HEK293 (cell line): ENCODE data around the gene NUP160.

ENCODE experiments used
- CTCF ChIA-PET: fragments of 350-600 bp; formaldehyde crosslinking; extraction: SDS; loops from one replicate; lab custom pipeline; 2021; ENCODE audit warnings: antibody characterized with exemption; lab: Yijun Ruan, JAX
- POLR2A ChIA-PET: fragments of 300-600 bp; formaldehyde crosslinking; extraction: SDS; loops from one replicate; lab custom pipeline; 2020; ENCODE audit warnings: antibody characterized with exemption, inconsistent platforms; lab: Yijun Ruan, JAX
- H3K27ac ChIP-seq: fragments of 200-500 bp; sonication (Bioruptor generic); 2 replicates; pipeline ENCODE4 v1.5.1; 2014; ENCODE audit warnings: low read depth, low read length, control low read depth, inconsistent platforms; ENCODE audit errors: extremely low read depth
- H3K36me3 ChIP-seq, 2 experiments: fragments of 200-500 bp in 1 of 2; sonication (Bioruptor generic) in 1 of 2; 1 replicate in 1 of 2; 2 replicates in 1 of 2; pipeline ENCODE4 v1.5.1; 2014 to 2017; ENCODE audit warnings: inconsistent platforms in 2 of 2, low read length in 2 of 2; ENCODE audit not compliant: control insufficient read depth in 2 of 2, insufficient read depth in 1 of 2
- H3K4me1 ChIP-seq: fragments of 200-500 bp; sonication (Bioruptor generic); 2 replicates; pipeline ENCODE4 v1.5.1; 2014; ENCODE audit warnings: mild to moderate bottlenecking, low read length, inconsistent platforms; ENCODE audit not compliant: control insufficient read depth, insufficient read depth
- H3K4me3 ChIP-seq: 2 replicates; pipeline ENCODE4 v1.5.1; 2011; ENCODE audit warnings: low read depth, mild to moderate bottlenecking, control low read depth, low read length, moderate library complexity
- H3K9me3 ChIP-seq: fragments of 200-500 bp; sonication (Bioruptor generic); 2 replicates; pipeline ENCODE4 v1.5.1; 2014; ENCODE audit warnings: low read depth, low read length, inconsistent platforms; ENCODE audit not compliant: control insufficient read depth, insufficient read depth
- KLF10 ChIP-seq: fragments of 450-650 bp; IDR thresholded peaks from 2 replicates; pipeline ENCODE4 v1.5.1; 2018; ENCODE audit warnings: missing biosample characterization, mild to moderate bottlenecking, missing genetic modification characterization
- KLF8 ChIP-seq: fragments of 450-650 bp; formaldehyde crosslinking; IDR thresholded peaks from 2 replicates; pipeline ENCODE4 v1.5.1; 2016; ENCODE audit warnings: missing biosample characterization, missing genetic modification characterization
- KLF9 ChIP-seq: fragments of 450-650 bp; formaldehyde crosslinking; IDR thresholded peaks from 2 replicates; pipeline ENCODE4 v1.5.1; 2016; ENCODE audit warnings: missing biosample characterization, missing genetic modification characterization, low read depth
- SALL2 ChIP-seq: fragments of 450-650 bp; formaldehyde crosslinking; IDR thresholded peaks from 2 replicates; pipeline ENCODE4 v1.5.0; 2017; ENCODE audit warnings: missing biosample characterization, mild to moderate bottlenecking, missing genetic modification characterization, borderline replicate concordance
- SCRT2 ChIP-seq: fragments of 450-650 bp; formaldehyde crosslinking; IDR thresholded peaks from 2 replicates; pipeline ENCODE4 v1.5.1; 2016; ENCODE audit warnings: missing biosample characterization, missing genetic modification characterization
- SP3 ChIP-seq: fragments of 450-650 bp; formaldehyde crosslinking; IDR thresholded peaks from 2 replicates; pipeline ENCODE4 v1.5.1; 2016; ENCODE audit warnings: missing biosample characterization, missing genetic modification characterization
- SP7 ChIP-seq: fragments of 450-650 bp; formaldehyde crosslinking; IDR thresholded peaks from 2 replicates; pipeline ENCODE4 v1.5.1; 2016; ENCODE audit warnings: missing biosample characterization, missing genetic modification characterization
- ZBTB48 ChIP-seq: fragments of 450-650 bp; formaldehyde crosslinking; IDR thresholded peaks from 2 replicates; pipeline ENCODE4 v1.5.1; 2016; ENCODE audit warnings: missing biosample characterization, missing genetic modification characterization
- ZBTB8A ChIP-seq: fragments of 450-650 bp; formaldehyde crosslinking; IDR thresholded peaks from 2 replicates; pipeline ENCODE4 v1.5.1; 2016; ENCODE audit warnings: missing biosample characterization, missing genetic modification characterization
- ZEB2 ChIP-seq: fragments of 450-650 bp; formaldehyde crosslinking; IDR thresholded peaks from 2 replicates; pipeline ENCODE4 v1.5.1; 2016; ENCODE audit warnings: missing biosample characterization, missing genetic modification characterization
- ZFHX2 ChIP-seq: fragments of 450-650 bp; formaldehyde crosslinking; conservative IDR thresholded peaks from 2 replicates; pipeline ENCODE4 v1.5.1; 2016; ENCODE audit warnings: missing biosample characterization, missing genetic modification characterization
- ZNF10 ChIP-seq: fragments of 450-650 bp; formaldehyde crosslinking; IDR thresholded peaks from 2 replicates; pipeline ENCODE4 v1.5.1; 2017; ENCODE audit warnings: missing biosample characterization, missing genetic modification characterization
- ZNF133 ChIP-seq: fragments of 450-650 bp; formaldehyde crosslinking; IDR thresholded peaks from 2 replicates; pipeline ENCODE4 v1.5.1; 2016; ENCODE audit warnings: missing biosample characterization, missing genetic modification characterization
- ZNF16 ChIP-seq: fragments of 450-650 bp; formaldehyde crosslinking; IDR thresholded peaks from 2 replicates; pipeline ENCODE4 v1.5.1; 2016; ENCODE audit warnings: low read depth, missing biosample characterization, missing genetic modification characterization
- ZNF2 ChIP-seq: fragments of 450-650 bp; formaldehyde crosslinking; IDR thresholded peaks from 2 replicates; pipeline ENCODE4 v1.5.1; 2016; ENCODE audit warnings: missing biosample characterization, missing genetic modification characterization
- ZNF354C ChIP-seq: fragments of 450-650 bp; formaldehyde crosslinking; IDR thresholded peaks from 2 replicates; pipeline ENCODE4 v1.5.1; 2016; ENCODE audit warnings: missing biosample characterization, missing genetic modification characterization, low read depth, borderline replicate concordance
- ZNF501 ChIP-seq: fragments of 450-650 bp; formaldehyde crosslinking; IDR thresholded peaks from 2 replicates; pipeline ENCODE4 v1.5.1; 2016; ENCODE audit warnings: missing biosample characterization, missing genetic modification characterization
- ZNF514 ChIP-seq: fragments of 450-650 bp; formaldehyde crosslinking; IDR thresholded peaks from 2 replicates; pipeline ENCODE4 v1.5.1; 2016; ENCODE audit warnings: missing biosample characterization, missing genetic modification characterization
- ZNF585B ChIP-seq: fragments of 450-650 bp; formaldehyde crosslinking; IDR thresholded peaks from 2 replicates; pipeline ENCODE4 v1.5.1; 2016; ENCODE audit warnings: missing biosample characterization, missing genetic modification characterization
- ZNF629 ChIP-seq: fragments of 450-650 bp; formaldehyde crosslinking; IDR thresholded peaks from 2 replicates; pipeline ENCODE4 v1.5.1; 2017; ENCODE audit warnings: missing biosample characterization, missing genetic modification characterization
- ZNF654 ChIP-seq: fragments of 450-650 bp; formaldehyde crosslinking; IDR thresholded peaks from 2 replicates; pipeline ENCODE4 v1.5.1; 2016; ENCODE audit warnings: low read depth, missing biosample characterization, missing genetic modification characterization
- ZNF791 ChIP-seq: fragments of 450-650 bp; formaldehyde crosslinking; IDR thresholded peaks from 2 replicates; pipeline ENCODE4 v1.5.1; 2016; ENCODE audit warnings: missing biosample characterization, missing genetic modification characterization
- TF ChIP-seq, protein P1 (sequence below): fragments of 450-650 bp; formaldehyde crosslinking; IDR thresholded peaks from 2 replicates; pipeline ENCODE4; 2016; ENCODE audit warnings: missing biosample characterization, missing genetic modification characterization
- TF ChIP-seq, protein P2 (sequence below): fragments of 450-650 bp; formaldehyde crosslinking; optimal IDR thresholded peaks from 2 replicates; pipeline ENCODE3; 2016; ENCODE audit warnings: missing biosample characterization, mild to moderate bottlenecking, missing genetic modification characterization
- TF ChIP-seq, protein P3 (sequence below): fragments of 450-650 bp; formaldehyde crosslinking; IDR thresholded peaks from 2 replicates; pipeline ENCODE4 v1.5.1; 2016; ENCODE audit warnings: missing biosample characterization, missing genetic modification characterization, borderline replicate concordance
- TF ChIP-seq, protein P4 (sequence below): fragments of 450-650 bp; formaldehyde crosslinking; IDR thresholded peaks from 2 replicates; pipeline ENCODE4 v1.5.1; 2016; ENCODE audit warnings: missing biosample characterization, missing genetic modification characterization

The NUP160 gene, protein sequence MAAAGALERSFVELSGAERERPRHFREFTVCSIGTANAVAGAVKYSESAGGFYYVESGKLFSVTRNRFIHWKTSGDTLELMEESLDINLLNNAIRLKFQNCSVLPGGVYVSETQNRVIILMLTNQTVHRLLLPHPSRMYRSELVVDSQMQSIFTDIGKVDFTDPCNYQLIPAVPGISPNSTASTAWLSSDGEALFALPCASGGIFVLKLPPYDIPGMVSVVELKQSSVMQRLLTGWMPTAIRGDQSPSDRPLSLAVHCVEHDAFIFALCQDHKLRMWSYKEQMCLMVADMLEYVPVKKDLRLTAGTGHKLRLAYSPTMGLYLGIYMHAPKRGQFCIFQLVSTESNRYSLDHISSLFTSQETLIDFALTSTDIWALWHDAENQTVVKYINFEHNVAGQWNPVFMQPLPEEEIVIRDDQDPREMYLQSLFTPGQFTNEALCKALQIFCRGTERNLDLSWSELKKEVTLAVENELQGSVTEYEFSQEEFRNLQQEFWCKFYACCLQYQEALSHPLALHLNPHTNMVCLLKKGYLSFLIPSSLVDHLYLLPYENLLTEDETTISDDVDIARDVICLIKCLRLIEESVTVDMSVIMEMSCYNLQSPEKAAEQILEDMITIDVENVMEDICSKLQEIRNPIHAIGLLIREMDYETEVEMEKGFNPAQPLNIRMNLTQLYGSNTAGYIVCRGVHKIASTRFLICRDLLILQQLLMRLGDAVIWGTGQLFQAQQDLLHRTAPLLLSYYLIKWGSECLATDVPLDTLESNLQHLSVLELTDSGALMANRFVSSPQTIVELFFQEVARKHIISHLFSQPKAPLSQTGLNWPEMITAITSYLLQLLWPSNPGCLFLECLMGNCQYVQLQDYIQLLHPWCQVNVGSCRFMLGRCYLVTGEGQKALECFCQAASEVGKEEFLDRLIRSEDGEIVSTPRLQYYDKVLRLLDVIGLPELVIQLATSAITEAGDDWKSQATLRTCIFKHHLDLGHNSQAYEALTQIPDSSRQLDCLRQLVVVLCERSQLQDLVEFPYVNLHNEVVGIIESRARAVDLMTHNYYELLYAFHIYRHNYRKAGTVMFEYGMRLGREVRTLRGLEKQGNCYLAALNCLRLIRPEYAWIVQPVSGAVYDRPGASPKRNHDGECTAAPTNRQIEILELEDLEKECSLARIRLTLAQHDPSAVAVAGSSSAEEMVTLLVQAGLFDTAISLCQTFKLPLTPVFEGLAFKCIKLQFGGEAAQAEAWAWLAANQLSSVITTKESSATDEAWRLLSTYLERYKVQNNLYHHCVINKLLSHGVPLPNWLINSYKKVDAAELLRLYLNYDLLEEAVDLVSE (N-terminal part only)

DNA sequence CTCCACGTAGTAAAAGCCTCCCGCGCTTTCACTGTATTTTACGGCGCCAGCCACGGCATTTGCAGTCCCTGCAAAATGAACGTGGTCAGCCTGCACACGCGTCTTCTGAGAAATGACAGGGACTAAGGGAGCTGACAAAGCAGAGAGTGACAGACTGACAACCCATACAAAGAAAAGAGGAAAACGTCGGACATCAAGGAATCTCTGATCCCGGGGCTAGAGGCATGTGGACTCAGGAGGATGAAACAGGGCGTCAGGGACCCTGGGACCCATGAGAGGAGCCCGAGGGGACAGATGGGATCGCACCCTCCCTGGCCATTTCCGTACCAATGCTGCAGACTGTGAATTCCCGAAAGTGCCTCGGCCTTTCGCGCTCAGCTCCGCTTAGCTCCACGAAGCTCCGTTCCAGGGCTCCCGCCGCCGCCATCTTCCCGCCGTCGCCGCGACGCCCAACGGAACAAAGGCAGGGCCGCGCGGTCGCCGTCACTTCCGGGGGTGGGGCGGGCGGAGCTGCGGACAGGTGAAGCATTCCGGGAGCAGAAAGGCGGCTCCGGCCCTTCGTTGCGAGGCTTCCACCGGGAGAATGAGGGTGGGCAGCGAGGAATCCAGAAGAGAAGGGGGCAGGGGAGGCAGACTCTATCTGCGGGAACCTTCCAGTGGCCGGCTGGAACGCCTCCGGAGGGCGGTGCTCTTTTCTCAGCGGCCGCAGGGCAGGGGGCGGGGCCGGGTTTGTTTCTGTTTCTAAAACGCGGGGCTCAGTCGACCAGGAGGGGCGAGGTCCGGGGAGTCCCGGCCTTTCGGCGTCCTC lies at the start of gene NUP160:
Gene NUP160 (minus strand): TSS at position 459 of the 808 bp plus-strand sequence. CDS start 32 bp downstream, at position 427.
- Histone ChIP-seq H3K4me1 (no peaks in the 10 kb centered on the region), H3K9me3 (no peaks in the 10 kb centered on the region), H3K4me3 (peak within 1 kb of the TSS; percentile 100), H3K27ac (peak within 1 kb of the TSS; percentile 58), H3K36me3 (peaks cover 7 to 38% of the 10 kb centered on the region in 2 experiments; a peak in 2 of 3 replicates)
- ChIA-PET CTCF (interaction anchor here (0.6 to 0.7 kb wide), 3 partner anchors 17 to 261 kb away, joined by 3 to 4 read pairs (median 3); no protein-coding TSS in a partner anchor), POLR2A (interaction anchor here (1.0 to 1.5 kb wide), 3 partner anchors 13 to 284 kb away, joined by 4 read pairs; partner anchors contain the start of genes KBTBD4 and NDUFS3)
- TF ChIP-seq, protein P1, sequence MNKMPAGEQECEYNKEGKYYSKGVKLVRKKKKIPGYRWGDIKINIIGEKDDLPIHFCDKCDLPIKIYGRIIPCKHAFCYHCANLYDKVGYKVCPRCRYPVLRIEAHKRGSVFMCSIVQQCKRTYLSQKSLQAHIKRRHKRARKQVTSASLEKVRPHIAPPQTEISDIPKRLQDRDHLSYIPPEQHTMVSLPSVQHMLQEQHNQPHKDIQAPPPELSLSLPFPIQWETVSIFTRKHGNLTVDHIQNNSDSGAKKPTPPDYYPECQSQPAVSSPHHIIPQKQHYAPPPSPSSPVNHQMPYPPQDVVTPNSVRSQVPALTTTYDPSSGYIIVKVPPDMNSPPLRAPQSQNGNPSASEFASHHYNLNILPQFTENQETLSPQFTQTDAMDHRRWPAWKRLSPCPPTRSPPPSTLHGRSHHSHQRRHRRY (tag by site-specific recombination), result no peak
- TF ChIP-seq ZBTB48 (tag by site-specific recombination) (no peak), ZNF354C (tag by site-specific recombination) (no peak), SALL2 (tag by site-specific recombination) (no peak), SP3 (tag by site-specific recombination) (peak; percentile 91), ZNF791 (tag by site-specific recombination) (no peak), ZNF501 (tag by site-specific recombination) (peak; percentile 49; the same call in 1 of the 2 replicates), KLF9 (tag by site-specific recombination) (peak; percentile 95), ZNF629 (tag by site-specific recombination) (peak; percentile 66), ZFHX2 (tag by site-specific recombination) (peak; percentile 29; the same call in 1 of the 2 replicates), ZNF514 (no peak), ZNF585B (tag by site-specific recombination) (no peak), ZNF2 (tag by site-specific recombination) (0 out of 2 replicates have a peak, but pooled peaks have one; percentile 57), SCRT2 (tag by site-specific recombination) (0 out of 2 replicates have a peak, but pooled peaks have one; percentile 20), KLF10 (peak; percentile 94), ZNF133 (tag by site-specific recombination) (no peak), SP7 (peak; percentile 67), ZBTB8A (tag by site-specific recombination) (0 out of 2 replicates have a peak, but pooled peaks have one; percentile 29), KLF8 (tag by site-specific recombination) (peak; percentile 98), ZEB2 (tag by site-specific recombination) (peak; percentile 92), ZNF654 (tag by site-specific recombination) (no peak), ZNF16 (no peak), ZNF10 (tag by site-specific recombination) (no peak)
- TF ChIP-seq, protein P2, sequence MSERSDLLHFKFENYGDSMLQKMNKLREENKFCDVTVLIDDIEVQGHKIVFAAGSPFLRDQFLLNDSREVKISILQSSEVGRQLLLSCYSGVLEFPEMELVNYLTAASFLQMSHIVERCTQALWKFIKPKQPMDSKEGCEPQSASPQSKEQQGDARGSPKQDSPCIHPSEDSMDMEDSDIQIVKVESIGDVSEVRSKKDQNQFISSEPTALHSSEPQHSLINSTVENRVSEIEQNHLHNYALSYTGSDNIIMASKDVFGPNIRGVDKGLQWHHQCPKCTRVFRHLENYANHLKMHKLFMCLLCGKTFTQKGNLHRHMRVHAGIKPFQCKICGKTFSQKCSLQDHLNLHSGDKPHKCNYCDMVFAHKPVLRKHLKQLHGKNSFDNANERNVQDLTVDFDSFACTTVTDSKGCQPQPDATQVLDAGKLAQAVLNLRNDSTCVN (tag by site-specific recombination), result peak; percentile 75
- TF ChIP-seq, protein P3, sequence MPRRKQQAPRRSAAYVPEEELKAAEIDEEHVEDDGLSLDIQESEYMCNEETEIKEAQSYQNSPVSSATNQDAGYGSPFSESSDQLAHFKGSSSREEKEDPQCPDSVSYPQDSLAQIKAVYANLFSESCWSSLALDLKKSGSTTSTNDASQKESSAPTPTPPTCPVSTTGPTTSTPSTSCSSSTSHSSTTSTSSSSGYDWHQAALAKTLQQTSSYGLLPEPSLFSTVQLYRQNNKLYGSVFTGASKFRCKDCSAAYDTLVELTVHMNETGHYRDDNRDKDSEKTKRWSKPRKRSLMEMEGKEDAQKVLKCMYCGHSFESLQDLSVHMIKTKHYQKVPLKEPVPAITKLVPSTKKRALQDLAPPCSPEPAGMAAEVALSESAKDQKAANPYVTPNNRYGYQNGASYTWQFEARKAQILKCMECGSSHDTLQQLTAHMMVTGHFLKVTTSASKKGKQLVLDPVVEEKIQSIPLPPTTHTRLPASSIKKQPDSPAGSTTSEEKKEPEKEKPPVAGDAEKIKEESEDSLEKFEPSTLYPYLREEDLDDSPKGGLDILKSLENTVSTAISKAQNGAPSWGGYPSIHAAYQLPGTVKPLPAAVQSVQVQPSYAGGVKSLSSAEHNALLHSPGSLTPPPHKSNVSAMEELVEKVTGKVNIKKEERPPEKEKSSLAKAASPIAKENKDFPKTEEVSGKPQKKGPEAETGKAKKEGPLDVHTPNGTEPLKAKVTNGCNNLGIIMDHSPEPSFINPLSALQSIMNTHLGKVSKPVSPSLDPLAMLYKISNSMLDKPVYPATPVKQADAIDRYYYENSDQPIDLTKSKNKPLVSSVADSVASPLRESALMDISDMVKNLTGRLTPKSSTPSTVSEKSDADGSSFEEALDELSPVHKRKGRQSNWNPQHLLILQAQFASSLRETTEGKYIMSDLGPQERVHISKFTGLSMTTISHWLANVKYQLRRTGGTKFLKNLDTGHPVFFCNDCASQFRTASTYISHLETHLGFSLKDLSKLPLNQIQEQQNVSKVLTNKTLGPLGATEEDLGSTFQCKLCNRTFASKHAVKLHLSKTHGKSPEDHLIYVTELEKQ (tag by site-specific recombination), result no peak
- TF ChIP-seq, protein P4, sequence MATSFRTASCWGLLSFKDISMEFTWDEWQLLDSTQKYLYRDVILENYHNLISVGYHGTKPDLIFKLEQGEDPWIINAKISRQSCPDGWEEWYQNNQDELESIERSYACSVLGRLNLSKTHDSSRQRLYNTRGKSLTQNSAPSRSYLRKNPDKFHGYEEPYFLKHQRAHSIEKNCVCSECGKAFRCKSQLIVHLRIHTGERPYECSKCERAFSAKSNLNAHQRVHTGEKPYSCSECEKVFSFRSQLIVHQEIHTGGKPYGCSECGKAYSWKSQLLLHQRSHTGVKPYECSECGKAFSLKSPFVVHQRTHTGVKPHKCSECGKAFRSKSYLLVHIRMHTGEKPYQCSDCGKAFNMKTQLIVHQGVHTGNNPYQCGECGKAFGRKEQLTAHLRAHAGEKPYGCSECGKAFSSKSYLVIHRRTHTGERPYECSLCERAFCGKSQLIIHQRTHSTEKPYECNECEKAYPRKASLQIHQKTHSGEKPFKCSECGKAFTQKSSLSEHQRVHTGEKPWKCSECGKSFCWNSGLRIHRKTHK (tag by site-specific recombination), result no peak
